GM19240 (cell line): ENCODE results near the gene SPRED2.

Experiments used
- DNase-seq: peaks from one replicate; pipeline ENCODE4 v3.0.0; 2011; ENCODE audit warnings: low spot score; ENCODE audit not compliant: insufficient read length

The SPRED2 gene

DNA sequence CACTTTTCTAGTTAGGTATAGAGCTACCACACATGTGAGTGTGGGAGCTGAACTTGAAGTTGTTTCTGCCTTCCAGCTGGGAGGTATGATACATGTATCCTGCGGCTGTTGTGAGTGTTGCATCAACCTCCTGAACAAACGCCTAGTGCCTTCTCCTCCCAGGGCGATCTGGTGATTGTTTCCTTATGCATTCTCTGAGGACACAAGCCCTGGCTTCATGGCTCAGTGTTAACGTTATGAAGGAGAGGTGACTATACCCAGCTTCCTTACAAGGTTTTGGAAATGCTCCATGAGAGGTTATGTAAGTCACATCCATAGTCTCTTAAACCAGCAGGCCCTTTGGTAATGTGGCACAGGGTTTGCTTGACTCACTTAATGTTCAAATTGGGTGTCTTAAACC is 64.9 kb downstream of the SPRED2 start:
- DNase-seq = no peak

DNA sequence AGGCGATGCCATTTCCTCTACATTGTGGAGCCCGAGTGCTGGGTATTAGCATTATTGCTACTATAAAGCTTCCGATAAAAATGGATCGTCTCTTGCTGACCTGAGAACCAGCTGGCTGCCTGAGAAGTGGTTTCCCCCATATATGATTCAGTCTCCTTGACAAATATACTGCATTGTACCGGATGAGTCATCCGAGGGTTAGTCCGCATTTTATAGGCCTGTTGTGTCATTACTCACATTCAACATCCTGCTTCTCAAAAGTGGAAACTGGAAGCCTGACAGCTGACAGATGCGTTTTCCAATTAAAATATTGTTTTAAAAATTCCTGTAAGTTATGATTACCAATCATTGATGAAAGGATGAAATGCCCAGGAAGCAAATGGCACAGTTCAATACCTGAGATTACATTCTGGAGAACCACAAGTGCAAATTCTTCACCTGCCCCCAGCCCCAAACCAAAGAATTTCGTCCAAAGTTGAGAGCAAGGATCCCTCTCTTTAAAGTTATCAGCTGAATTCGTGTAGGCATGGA is 65.7 kb downstream of the SPRED2 start:
- DNase-seq = no peak

DNA sequence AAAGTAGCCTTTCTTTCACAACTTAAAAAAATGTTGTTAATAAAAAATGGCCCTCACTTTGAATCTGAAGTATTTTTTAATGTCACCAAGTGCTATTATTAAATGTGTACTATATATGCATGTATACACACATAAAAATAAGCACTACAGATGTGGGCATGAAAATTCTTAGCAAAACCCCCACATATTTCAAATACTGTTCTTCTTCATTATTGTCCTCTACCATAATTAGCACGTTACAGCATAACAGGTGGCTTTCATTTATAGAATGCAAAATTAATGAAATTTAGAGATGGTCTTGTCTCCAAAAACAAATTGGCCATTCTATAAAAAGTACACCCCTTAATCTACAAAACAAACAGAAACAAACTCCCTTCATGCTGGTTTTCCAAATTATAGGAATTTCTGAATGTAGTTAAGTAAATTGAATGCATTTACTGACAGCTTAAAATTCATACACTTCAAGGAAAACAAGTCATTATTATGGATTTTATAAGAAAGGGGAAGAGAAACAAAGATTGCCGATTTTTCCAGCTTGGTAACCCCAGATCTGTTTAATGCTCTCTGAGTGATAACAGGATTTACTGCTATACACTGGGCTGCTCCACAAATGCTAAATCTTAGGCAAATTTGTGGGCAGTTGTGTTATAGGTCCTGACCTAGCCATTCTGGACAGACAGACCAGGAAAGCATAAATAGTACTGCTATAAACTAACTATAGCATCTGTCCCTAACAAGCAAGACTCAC is 67.2 kb downstream of the SPRED2 start:
- no peak for DNase-seq

DNA sequence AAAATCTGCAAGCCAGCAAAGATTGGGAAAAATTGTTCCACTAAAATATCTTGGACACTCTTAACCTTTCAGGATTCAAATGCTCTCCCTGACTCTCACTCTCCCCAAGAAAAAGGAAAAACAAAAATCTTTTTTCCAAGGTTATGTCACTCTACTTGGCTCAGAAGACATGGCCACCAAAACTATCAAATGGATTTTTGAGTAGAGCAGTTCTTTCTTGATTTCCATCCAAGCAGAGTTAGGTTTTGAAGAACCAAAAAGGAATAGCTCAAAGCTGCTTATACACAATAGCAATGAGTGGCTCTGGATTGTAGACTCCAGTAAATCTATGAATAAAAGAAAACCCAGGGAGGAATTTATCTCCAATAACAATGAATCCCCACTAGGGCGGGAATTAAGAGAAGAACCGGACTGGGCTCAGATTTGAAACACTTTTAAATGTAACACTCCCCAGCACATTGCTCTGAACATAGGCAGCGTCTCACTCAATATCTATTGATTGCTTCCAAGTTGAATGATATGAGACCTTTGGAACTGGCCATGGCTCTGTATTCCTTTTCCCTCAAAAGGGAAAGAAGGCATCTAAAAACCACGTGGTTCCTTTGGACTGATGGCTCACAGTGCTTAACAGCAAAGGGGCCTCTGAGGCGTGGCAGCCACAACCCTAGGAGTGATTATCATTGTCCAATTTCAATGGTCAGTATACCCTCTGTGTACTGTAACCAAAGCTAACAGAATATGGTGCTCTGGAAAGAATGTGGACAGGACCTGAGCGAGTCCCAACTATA is 68.3 kb downstream of the SPRED2 start:
- no peak for DNase-seq

DNA sequence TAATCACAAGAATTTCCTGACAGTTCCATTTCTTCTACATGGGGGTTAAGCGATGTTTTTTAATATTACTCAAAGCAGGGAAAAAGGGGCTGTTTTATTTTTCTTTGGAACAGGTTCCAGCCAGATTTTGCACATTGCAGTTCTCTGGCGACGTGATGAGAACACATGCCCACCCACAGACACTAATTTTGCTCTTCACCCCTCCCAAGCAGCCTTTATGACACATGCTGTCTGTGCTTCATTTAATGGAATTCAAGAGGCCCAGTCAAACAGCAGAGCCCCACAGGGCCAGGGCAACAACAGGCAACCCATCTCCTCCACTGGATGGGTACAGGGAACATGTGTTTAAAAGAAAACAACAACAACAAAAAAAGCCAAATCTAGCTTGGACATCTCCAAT is 70.8 kb downstream of the SPRED2 start:
- no peak for DNase-seq

DNA sequence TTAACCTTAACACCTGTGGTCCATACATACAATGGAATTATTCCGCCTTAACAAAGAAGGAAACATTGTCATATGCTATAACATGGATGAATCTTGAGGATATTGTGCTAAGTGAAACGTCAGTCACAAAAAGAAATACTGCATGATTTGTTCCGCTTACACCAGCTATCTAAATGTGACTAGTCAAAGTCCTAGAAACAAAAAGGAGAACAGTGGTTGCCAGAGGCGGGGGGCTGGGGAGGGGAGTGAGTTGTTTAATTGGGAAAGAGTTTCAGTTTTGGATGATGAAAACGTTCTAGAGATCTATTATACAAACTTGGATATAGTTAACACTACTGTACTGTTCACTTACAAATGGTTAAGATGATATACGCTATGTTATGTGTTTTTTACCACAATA is 72.0 kb downstream of the SPRED2 start:
- DNase-seq = no peak

DNA sequence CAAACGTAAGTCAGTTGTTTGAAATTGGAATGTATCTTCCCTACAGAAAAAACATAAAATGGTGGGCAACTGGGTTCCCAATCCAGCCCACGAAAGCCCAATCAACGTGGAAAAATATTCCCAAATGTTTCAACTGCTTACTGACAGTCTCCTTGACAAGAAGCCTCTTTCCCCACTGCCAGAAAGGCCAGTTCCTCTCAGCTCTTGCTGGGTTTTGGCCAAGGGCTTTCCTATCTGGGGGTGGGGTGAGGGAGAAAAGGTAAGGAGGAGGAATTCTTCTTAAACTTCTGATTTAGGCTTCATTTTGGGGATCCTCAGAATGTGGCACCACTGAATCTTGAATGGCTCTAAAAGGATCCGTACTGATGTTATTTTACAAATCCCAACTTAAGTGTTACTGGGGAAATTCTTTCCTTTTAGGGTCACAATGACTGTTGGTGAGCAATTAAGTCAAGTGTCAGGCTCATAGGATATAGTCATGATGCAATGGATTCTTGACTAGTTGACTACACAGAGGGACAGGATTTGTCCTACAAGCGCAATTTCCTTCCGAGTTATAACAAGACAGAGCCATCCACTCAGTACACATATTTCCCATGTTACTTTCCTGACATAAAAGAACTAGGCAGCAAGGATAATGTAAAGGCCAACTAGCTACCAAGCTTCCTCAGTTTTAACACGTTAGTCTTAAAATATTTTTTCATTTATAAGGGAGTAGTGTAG is 73.6 kb downstream of the SPRED2 start:
- DNase-seq = no peak

DNA sequence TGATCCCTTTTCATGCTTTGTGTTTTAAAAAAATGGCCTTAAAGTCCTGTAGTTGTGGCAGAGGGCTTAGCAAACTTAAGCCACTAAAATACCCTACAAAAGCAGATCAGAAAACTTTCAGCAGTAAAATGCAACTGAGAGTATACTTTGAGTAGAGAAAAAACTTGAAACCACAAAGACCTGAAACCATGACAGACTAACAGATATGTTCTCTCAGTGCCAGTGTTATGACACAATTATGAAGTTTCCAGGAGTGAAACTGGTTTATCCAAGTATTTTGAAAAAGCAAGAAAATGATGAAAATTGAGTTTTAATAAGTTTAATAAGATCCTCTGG is 74.5 kb downstream of the SPRED2 start:
- no peak for DNase-seq

DNA sequence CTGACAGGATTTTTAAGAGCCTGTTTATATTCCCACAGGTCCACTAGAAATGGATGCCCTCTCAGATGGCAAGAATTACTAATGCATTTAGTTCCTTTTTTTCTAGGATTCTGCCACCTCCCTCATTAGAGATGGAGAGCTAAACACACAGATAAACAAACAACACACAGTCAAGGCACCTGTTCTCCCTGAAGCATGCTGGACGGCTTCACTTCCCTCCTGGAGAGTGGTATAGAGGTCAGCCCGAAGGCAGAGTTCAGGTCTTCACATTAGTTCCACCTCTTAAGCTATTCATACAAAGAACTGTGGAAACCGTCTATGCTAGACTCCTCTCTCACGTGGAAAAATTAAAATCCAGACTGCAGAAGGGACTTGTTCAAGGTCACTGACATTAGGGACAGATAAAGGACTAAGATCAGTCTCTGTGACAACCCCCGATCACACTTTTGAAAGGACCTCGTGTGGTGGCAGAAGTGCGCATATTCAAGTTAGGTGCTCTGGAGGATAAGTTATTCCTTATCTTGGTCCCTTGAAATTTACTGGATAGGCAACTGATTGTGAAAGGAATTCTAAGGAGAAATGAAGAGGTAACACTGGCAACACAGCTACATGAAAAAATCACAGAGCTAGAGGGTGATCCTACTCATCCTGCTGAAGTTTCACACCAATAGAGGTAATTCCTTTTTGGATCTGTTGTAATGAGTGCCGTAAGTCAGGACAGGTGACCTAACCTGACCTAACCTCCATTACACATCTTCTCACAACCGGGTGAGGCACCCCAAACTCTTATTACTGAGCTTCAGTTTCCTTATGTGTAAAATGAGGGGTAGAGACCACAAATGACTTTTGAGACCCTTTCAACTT is 75.1 kb downstream of the SPRED2 start:
- no peak for DNase-seq

DNA sequence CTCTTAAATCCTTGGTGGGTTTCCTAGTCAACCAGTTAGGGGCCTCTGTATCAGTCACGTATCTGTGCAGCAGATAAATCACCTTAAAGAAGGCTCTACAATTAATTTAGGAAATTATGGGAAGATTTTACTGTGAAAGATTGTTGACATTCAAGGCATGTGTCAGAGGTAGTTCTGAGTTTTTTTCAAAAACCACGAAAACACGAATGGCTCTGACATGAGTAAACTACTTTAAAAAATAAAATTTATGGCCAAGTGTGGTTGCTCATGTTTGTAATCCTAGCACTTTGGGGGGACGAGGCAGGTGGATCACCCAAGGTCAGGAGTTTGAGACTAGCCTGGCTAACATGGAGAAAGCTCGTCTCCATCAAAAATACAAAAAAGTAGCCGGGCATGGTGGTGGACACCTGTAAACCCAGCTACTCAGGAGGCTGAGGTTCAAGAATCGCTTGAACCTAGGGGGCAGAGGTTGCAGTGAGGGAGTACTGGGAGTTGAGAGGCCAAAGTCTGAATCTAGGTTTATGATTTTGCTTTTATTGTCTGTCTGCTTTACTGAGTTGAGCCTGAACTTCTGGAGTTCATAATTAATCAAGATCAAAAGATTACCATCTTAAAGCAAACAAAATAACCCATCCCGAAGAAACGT is 77.1 kb downstream of the SPRED2 start:
- DNase-seq = no peak

DNA sequence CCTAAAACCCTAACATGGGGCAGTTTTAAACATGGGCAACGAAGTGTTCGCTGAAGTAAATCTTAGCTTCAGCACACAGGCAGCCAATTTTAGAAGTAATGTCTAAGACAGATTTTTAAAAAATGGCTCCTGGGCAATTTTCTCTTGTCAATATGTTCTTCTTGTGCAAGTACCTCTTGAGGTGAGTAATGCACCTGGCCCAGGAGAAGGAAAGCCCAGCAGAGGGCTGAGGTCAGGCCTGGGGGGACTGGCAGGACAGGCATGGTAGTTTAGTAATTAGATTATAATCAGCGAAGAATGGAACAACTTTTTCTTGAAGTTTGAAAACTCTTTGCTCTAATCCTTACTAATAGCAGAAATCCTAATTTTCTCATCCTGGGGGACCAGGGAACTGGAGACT is 77.6 kb downstream of the SPRED2 start:
- no peak for DNase-seq

DNA sequence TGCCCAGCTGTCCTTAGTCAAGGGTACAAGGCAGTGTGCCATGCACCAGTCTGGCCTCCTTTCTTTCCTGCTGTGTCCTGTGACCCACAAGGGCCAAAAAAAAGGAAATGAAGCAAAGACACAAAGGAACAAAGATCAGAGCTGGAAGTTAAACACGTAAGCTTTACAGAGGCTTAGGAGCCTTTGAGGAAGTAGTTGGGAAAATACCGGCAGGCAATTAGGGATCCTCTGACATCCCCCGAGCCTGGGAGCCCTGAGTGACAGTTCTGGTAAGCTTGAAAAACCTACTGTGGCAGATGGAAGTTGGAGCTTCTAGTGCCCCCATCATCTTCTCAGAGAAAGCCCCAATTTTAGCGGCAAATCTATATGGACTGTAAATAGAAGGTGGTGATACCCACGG is 78.5 kb downstream of the SPRED2 start:
- DNase-seq = no peak

DNA sequence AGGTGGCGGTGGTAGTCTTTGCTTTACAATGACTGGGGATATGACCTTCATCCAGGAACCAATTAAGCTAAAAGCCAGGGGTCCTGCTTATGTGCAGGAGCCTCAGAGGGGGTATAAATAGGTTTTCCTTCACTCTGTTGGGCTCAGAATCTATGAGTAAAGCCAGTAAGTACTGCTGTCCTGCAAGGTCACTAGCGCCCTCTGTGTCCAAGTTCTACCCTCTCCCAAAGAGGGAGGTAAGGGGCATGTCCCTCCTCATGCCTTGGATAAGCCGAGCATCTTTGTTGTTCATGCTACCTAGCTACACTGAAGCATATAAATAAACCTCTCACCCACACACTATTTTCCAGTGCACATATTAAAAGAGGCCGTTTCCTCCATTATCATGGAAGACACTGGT is 79.4 kb downstream of the SPRED2 start:
- no peak for DNase-seq

DNA sequence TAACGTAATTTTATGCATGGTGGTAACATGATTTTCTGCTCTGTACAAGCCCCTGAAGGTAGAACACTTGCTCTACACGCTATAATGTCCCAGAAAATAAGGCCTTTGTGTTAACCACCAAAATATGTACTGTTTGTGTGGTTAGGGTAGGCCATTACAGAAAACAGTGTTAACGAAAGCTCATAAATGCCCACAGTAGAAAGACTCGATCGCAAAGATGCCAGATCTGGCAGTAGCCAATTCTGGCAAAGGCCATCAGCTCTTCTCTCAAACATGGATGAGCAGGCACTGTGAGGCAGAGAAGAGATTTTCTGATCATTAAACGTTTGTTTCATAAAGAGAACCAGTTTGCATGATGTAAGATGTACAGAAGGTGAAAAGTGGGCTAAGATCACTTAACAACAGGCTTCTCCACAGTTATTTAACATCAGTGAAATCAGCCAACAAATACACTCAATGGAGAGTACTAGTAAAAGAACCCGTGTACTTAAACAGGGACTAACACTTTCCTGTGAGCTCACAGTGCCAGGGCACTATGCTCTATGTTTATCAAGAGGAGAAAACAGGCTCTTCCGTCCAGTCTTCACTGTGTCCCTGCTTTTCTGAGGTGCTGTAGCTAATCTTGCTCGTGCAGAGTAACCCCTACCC is 80.3 kb downstream of the SPRED2 start:
- DNase-seq = no peak

DNA sequence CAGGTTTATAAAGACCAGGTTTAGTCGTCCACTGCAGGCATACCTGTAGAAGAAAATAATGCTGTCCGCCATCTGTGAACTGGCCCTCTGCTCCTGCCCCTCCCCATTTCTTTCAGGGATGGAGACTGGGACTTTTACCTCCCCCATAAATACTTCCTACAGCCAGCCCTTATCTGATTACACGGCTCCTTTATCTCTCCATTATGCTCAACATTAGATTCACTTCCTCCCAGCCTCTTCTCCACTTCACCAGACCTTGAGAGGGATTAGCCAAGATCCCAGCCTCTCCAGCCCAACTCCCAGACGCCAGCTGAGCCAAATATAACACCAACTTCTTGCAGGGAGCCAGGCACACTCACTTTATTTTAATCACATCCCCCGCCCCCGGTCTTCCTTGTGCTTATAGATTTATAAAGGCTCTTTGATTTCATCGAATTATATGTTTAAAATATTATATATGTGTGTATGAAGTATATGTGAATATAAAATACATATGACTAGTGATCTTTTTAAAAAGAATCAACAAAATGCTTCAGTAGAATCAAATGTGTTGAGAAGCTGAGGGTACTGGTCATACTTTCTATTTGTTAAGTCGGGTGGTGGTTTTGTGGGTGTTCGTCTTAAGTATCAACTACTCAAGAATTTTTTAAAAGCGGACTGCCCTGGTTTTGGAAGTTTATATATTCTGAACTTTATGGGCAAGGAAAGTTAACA is 81.0 kb downstream of the SPRED2 start:
- no peak for DNase-seq

DNA sequence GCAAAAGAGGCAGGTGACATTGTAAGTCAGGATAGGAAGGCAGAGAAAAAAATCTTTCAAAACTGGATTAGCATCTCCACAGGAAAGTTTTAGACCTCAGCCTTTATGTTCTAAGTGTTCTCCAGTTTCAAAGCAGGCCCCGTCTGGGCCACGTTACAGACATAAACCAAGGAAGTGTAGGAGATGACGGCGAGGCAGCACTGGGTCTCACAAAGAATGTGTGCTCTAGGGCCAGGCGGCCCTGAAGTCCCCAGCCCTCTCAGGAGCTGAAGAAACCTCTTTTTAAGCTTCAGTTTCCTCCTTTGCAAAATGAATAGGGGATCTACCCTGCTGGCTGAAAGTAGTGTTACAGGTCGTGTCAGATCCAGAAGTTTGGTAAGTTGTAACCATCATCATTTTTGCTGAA is 81.7 kb downstream of the SPRED2 start:
- DNase-seq = no peak

DNA sequence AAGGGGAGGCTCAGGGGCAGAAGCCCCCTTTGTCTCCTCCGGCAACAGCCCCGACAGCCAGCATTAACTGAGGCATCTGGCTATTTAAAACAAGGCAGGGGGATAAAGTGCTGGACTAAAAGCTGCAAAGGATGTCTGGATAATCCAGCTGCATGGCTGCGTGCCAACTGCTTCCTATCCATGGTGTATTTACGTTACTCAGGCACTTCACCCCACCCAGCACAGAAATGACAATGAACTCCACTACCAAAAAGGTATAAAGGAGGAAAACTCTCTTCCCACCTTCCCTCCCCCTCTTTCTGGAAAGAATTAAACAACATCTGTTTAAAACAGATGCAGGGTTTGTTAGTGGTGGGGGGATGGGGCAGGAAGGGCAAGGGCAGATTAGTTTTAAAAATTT is 82.5 kb downstream of the SPRED2 start:
- DNase-seq = no peak

DNA sequence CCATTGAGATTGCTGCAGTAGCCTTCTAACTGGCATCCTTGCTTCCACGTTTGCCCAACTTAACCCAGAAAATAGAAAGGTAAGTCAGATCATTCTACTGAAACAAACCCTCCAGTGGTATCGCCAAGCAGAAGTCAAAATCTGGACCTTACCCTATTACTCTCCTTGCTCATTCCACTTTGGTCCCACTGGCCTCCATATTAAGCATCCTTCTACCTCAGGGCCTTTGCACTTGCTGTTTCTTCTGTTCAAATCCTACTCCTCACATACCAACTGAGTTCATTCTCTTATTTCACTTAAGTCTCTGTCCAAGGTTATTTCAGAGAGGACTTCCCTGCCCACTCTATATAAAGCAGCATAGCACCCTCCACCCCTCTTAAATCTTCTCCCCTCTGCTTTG is 84.5 kb downstream of the SPRED2 start:
- no peak for DNase-seq

DNA sequence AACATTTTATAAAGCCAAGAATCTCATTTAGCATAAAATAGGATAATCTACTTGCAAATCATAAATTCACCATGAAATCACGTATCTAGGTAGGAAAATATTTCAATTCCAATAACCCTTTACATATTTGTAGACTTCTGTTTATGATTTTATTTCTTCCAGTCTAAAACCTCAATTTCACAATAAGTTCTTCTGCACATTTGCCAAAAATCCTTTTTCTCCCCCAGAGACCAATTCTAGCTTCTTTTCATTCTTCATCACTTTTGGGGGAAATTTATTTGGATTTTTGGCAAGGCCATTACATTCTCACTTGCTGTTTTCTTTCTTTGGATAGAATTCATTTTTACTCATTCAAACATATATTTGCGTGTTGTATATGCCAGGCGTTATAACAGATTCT is 86.8 kb downstream of the SPRED2 start:
- DNase-seq = no peak

DNA sequence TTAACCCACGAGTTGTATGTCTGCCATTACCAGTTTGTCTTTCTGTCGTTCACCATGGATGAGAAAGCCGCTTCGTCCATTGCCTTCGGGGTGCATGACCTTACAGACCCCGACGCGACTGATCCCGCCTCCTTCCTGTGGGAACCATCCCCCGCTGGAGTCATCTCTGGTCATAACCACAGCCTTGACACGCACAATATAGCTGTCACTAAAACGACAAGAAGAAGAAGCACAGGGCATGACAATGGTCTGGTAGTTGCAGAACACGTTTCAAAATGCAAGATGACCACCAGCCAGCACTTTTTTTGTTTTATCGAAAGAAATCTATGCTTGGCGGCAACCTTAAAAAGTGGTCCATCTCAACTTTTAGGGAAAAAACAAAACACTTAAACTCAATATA is 87.7 kb downstream of the SPRED2 start:
- no peak for DNase-seq
